HepG2 (cell line): ENCODE measurements around the gene LRRC42. TPM values are rescaled to one million over a fixed set of nuclear protein-coding genes. Genes with fewer than 3 reads are reported as not detected.

Experiments used
- ASH2L ChIP-seq: fragments of 300-600, 200-600 bp; sonication (generic); IDR thresholded peaks from 2 replicates; pipeline ENCODE4 v1.7.0; 2017; ENCODE audit warnings: low read depth, mild to moderate bottlenecking, moderate library complexity, mixed read lengths, low read length; ENCODE audit not compliant: insufficient read length
- CERS6 ChIP-seq: sonication (generic); formaldehyde crosslinking; IDR thresholded peaks from 2 replicates; pipeline ENCODE4 v1.5.0; 2020; ENCODE audit warnings: missing genetic modification reagents
- CREB3 ChIP-seq: sonication (generic); formaldehyde crosslinking; IDR thresholded peaks from 2 replicates; pipeline ENCODE4 v1.5.0; 2020; ENCODE audit warnings: missing genetic modification reagents
- MIER2 ChIP-seq: IDR thresholded peaks from 2 replicates; pipeline ENCODE4 v1.6.1; 2016; ENCODE audit warnings: missing biosample characterization, missing genetic modification reagents
- REL ChIP-seq: sonication (generic); formaldehyde crosslinking; conservative IDR thresholded peaks from 2 replicates; pipeline ENCODE4 v1.8.0; 2022; ENCODE audit warnings: mild to moderate bottlenecking, missing genetic modification reagents, moderate library complexity
- RFX1 ChIP-seq: fragments of 450-650 bp; IDR thresholded peaks from 2 replicates; pipeline ENCODE4 v1.6.1; 2017
- SKI ChIP-seq: fragments of 450-650 bp; IDR thresholded peaks from one replicate; pipeline ENCODE4 v1.6.1; 2018; ENCODE audit warnings: mild to moderate bottlenecking; ENCODE audit not compliant: partially characterized antibody
- ZBTB14 ChIP-seq: sonication (generic); formaldehyde crosslinking; IDR thresholded peaks from 2 replicates; pipeline ENCODE4 v1.4.0; 2020; ENCODE audit warnings: missing genetic modification reagents
- ZFP1 ChIP-seq: IDR thresholded peaks from 2 replicates; pipeline ENCODE4 v1.6.1; 2016
- ZNF160 ChIP-seq: sonication (generic); formaldehyde crosslinking; IDR thresholded peaks from 2 replicates; pipeline ENCODE4 v1.8.0; 2022; ENCODE audit warnings: mild to moderate bottlenecking, inconsistent platforms, missing genetic modification reagents
- ZNF510 ChIP-seq: sonication (generic); formaldehyde crosslinking; IDR thresholded peaks from 2 replicates; pipeline ENCODE4 v1.4.0; 2020; ENCODE audit warnings: low read depth, mild to moderate bottlenecking, missing genetic modification reagents
- ZNF513 ChIP-seq: sonication (generic); formaldehyde crosslinking; conservative IDR thresholded peaks from 2 replicates; pipeline ENCODE4 v1.5.0; 2020; ENCODE audit warnings: missing genetic modification reagents
- ZNF660 ChIP-seq: sonication (generic); formaldehyde crosslinking; IDR thresholded peaks from 2 replicates; pipeline ENCODE4 v1.5.1; 2020; ENCODE audit warnings: mild to moderate bottlenecking, low read depth, missing genetic modification reagents, borderline replicate concordance
- ZNF720 ChIP-seq: sonication (generic); formaldehyde crosslinking; IDR thresholded peaks from 2 replicates; pipeline ENCODE4 v1.4.0; 2020; ENCODE audit warnings: missing genetic modification reagents
- ZNF816 ChIP-seq: sonication (generic); formaldehyde crosslinking; IDR thresholded peaks from 2 replicates; pipeline ENCODE4 v1.8.0; 2022; ENCODE audit warnings: missing genetic modification reagents, mild to moderate bottlenecking, borderline replicate concordance
- polyA plus RNA-seq, 8 experiments: library from polyadenylated mRNA; depleted of rRNA in 3 of 8; stranded (reverse) in 7 of 8; unstranded in 1 of 8; fragments of >200 nt; fragmentation: Illumina TruSeq in 4 of 8; extraction: Trizol in 4 of 8; gene quantifications; 2 replicates each; pipeline versions ENCODE4 v1.2.1 to v1.2.3, GENCODE V29; 2011 to 2016; ENCODE audit warnings: low read depth in 4 of 8, missing spikeins in 1 of 8, mixed read lengths in 1 of 8; ENCODE audit not compliant: insufficient read depth in 1 of 8
- total RNA-seq, 5 experiments: library from RNA; depleted of rRNA; stranded (reverse); fragments of >200 nt; fragmentation: Illumina TruSeq; extraction: Trizol; gene quantifications; 2 replicates each; pipeline ENCODE4 v1.2.3, GENCODE V29; 2016; ENCODE audit warnings: low read depth in 1 of 5
- TF ChIP-seq, protein P1 (sequence below): sonication (generic); formaldehyde crosslinking; IDR thresholded peaks from 2 replicates; pipeline ENCODE4 v1.4.0; 2020; ENCODE audit warnings: missing genetic modification reagents
- TF ChIP-seq, protein P2 (sequence below): sonication (generic); formaldehyde crosslinking; conservative IDR thresholded peaks from 2 replicates; pipeline ENCODE4 v1.8.0; 2022; ENCODE audit warnings: mild to moderate bottlenecking, moderate library complexity, missing genetic modification reagents

LRRC42 gene
- total and polyA plus RNA-seq, 2 of the 13 experiments (the other 11 are each of a cell fraction or from before 2014, with no cell fraction given) = 30.6 to 43.6 TPM

GRCh38 chr1:54016343-54017282, 70.5 kb downstream of the LRRC42 start (continued):
- TF ChIP-seq ZNF510 (CRISPR knock-in tag) (no peak), RFX1 (no peak), ZNF660 (CRISPR knock-in tag) (no peak), ZNF720 (no peak), ZFP1 (CRISPR knock-in tag) (0 out of 2 replicates have a peak, but pooled peaks have one; percentile 37), REL (no peak), SKI (peak; percentile 78), ZNF160 (CRISPR knock-in tag) (no peak), CREB3 (CRISPR knock-in tag) (no peak), ZNF513 (CRISPR knock-in tag) (no peak), MIER2 (CRISPR knock-in tag) (0 out of 2 replicates have a peak, but pooled peaks have one; percentile 55), CERS6 (CRISPR knock-in tag) (no peak), ZNF816 (CRISPR knock-in tag) (no peak), ASH2L (peak; percentile 39), ZBTB14 (CRISPR knock-in tag) (no peak)
- TF ChIP-seq, protein P1, sequence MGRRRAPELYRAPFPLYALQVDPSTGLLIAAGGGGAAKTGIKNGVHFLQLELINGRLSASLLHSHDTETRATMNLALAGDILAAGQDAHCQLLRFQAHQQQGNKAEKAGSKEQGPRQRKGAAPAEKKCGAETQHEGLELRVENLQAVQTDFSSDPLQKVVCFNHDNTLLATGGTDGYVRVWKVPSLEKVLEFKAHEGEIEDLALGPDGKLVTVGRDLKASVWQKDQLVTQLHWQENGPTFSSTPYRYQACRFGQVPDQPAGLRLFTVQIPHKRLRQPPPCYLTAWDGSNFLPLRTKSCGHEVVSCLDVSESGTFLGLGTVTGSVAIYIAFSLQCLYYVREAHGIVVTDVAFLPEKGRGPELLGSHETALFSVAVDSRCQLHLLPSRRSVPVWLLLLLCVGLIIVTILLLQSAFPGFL (CRISPR knock-in tag) = no peak
- TF ChIP-seq, protein P2, sequence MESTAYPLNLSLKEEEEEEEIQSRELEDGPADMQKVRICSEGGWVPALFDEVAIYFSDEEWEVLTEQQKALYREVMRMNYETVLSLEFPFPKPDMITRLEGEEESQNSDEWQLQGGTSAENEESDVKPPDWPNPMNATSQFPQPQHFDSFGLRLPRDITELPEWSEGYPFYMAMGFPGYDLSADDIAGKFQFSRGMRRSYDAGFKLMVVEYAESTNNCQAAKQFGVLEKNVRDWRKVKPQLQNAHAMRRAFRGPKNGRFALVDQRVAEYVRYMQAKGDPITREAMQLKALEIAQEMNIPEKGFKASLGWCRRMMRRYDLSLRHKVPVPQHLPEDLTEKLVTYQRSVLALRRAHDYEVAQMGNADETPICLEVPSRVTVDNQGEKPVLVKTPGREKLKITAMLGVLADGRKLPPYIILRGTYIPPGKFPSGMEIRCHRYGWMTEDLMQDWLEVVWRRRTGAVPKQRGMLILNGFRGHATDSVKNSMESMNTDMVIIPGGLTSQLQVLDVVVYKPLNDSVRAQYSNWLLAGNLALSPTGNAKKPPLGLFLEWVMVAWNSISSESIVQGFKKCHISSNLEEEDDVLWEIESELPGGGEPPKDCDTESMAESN (CRISPR knock-in tag) = 0 out of 2 replicates have a peak, but pooled peaks have one; percentile 17
